Transverse colon (tissue), 4 donors: Measurements from ENCODE around the gene NFATC2IP.

ENCODE experiments used
- CTCF ChIP-seq, 5 experiments: fragments of 200-600 bp in 3 of 5; fragments of 450-650 bp in 2 of 5; sonication (generic) in 3 of 5; IDR thresholded peaks; 1 replicate in 2 of 5; 2 replicates in 3 of 5; pipeline ENCODE4 v1.5.1; 2016 to 2017; ENCODE audit warnings: antibody characterized with exemption in 5 of 5, inconsistent platforms in 3 of 5, mild to moderate bottlenecking in 2 of 5, moderate library complexity in 1 of 5
- EP300 ChIP-seq: sonication (generic); formaldehyde crosslinking; IDR thresholded peaks from one replicate; pipeline ENCODE4 v1.6.1; 2017; ENCODE audit warnings: antibody characterized with exemption, low read depth
- POLR2A ChIP-seq: fragments of 450-650 bp; IDR thresholded peaks from one replicate; pipeline ENCODE4 v1.6.1; 2016; ENCODE audit warnings: antibody characterized with exemption, mild to moderate bottlenecking, moderate library complexity
- POLR2AphosphoS5 ChIP-seq, 3 donors: sonication (generic); formaldehyde crosslinking; IDR thresholded peaks; one replicate each; pipeline ENCODE4 v1.6.1; 2016; ENCODE audit warnings: antibody characterized with exemption in 3 of 3

DNA sequence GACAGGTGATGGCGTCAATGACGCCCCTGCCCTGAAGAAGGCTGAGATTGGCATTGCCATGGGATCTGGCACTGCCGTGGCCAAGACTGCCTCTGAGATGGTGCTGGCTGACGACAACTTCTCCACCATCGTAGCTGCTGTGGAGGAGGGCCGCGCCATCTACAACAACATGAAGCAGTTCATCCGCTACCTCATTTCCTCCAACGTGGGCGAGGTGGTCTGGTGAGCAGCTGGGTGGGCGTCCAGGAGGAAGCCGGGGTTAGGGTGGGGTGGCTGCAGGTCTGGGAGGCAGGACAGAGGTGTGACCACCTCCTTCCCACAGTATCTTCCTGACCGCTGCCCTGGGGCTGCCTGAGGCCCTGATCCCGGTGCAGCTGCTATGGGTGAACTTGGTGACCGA lies 48.9 kb upstream of the NFATC2IP start:
- TF ChIP-seq POLR2A = no peak
- TF ChIP-seq CTCF (IDR thresholded peaks at IDR 0.05) = no peak
- no peak for TF ChIP-seq POLR2AphosphoS5 (IDR thresholded peaks at IDR 0.05)
- no peak for TF ChIP-seq EP300
